ENCODE data around the gene LRRC23.
"Not testable (repeated sequence)": the region's sequence is repeated elsewhere in the genome, so short reads cannot be mapped to it uniquely, and the experiment has no call there.

Gene LRRC23

DNA sequence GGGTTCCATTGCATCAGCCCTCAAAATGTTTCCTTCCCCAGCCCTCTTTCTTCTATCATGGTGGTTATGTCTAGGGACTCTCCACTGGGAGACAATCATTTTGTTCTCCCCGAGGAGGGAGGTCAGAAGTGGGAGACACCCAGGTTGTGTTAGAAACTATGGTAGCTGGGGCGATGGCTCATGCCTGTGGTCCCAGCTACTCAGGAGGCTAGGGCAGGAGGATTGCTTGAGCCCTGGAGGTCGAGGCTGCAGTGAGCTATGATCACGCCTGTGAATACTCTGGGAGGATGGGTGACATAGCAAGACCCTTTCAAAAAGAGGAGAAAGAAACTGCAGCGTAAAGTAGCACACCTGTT lies 13.0 kb upstream of the LRRC23 start:
- no peaks in the 10 kb centered on the region for H3K36me3 Mint-ChIP-seq (ENCODE audit: low read depth)
- no peak for TF ChIP-seq CTCF (IDR thresholded peaks at IDR 0.05; ENCODE audit: unreplicated experiment in 3 of 3)
- H3K4me3 Mint-ChIP-seq: peak overlapping the region; percentile 81 to 89 (median 88)
- peaks cover 4% of the 10 kb centered on the region for H3K27me3 Mint-ChIP-seq (ENCODE audit: low read depth)
- H3K4me1 Mint-ChIP-seq: peaks cover 5% of the 10 kb centered on the region
- H3K27ac Mint-ChIP-seq: peak overlapping the region; percentile 98 to 99 (median 99)
- H3K9me3 Mint-ChIP-seq: no peaks in the 10 kb centered on the region

- H3K36me3 Mint-ChIP-seq (ENCODE audit: low read depth): not testable (repeated sequence)
Measured at GRCh38 chr12:6892683-6893082, 11.9 kb upstream of the LRRC23 start.

GRCh38 chr12:6894321-6894720 lies 10.3 kb upstream of the LRRC23 start:
- H3K36me3 Mint-ChIP-seq (ENCODE audit: low read depth): no peaks in the 10 kb centered on the region
- no peaks in the 10 kb centered on the region for H3K9me3 Mint-ChIP-seq
- H3K27me3 Mint-ChIP-seq (ENCODE audit: low read depth): peaks cover 4% of the 10 kb centered on the region
- H3K4me1 Mint-ChIP-seq: peaks cover 5% of the 10 kb centered on the region
- H3K27ac Mint-ChIP-seq: no peak overlapping the region
- TF ChIP-seq CTCF (IDR thresholded peaks at IDR 0.05; ENCODE audit: unreplicated experiment in 3 of 3): no peak
- H3K4me3 Mint-ChIP-seq: no peak overlapping the region

More at GRCh38 chr12:6892683-6893082, 11.9 kb upstream of the LRRC23 start:
- Mint-ChIP-seq H3K4me3 (peak overlapping the region; percentile 31 to 64 (median 58)), H3K27ac (peak overlapping the region; percentile 98 to 99 (median 99))
- not testable (repeated sequence) for H3K9me3 Mint-ChIP-seq; H3K27me3 Mint-ChIP-seq (ENCODE audit: low read depth); H3K4me1 Mint-ChIP-seq

DNA sequence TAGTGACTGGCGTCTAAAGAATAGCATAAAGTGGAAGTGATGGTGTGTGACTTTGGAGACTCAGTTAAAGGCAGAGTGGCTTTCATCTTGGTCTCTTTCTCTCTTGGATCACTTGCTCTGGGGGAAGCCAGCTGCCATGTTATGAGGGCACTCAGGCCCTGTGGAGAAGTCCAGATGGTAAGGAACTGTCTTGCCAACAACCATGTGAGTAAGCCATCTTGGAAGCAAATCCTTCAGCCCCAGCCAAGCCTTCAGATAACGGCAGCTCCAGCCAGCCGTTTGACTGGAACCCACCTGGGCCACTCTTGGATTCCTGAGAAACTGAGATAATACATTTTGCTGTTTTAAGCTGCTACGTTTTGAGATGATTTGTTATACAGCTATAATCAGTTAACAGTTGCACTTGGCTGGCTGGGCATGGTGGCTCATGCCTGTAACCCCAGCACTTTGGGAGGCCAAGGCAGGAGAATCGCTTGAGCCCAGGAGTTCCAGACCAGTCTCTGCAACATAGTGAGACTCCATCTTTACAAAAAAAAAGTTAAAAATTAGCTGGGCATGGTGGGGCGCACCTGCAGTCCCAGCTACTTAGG lies 7.7 kb upstream of the LRRC23 start:
- Mint-ChIP-seq H3K4me1 (no peaks in the 10 kb centered on the region), H3K36me3 (ENCODE audit: low read depth) (no peaks in the 10 kb centered on the region), H3K4me3 (no peak overlapping the region), H3K27ac (no peak overlapping the region), H3K27me3 (ENCODE audit: low read depth) (no peaks in the 10 kb centered on the region), H3K9me3 (no peaks in the 10 kb centered on the region)
- TF ChIP-seq CTCF (IDR thresholded peaks at IDR 0.05; ENCODE audit: unreplicated experiment in 3 of 3): no peak

DNA sequence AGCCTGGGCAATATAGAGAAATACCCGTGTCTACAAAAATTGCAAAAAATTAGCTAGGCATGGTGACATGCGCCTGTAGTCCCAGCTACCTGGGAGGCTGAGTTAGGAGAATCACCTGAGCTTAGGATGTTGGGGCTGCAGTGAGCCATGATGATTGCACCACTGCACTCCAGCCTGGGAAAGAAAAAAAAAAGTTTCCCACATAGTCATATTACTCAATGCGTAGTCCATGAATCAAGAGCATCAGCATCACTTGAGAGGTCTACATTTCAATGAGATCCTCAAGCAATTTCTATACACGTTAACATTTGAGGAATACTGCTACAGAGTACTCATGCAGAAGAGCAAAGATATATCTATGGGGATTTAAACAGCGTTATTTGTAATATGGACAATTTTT lies 5.2 kb upstream of the LRRC23 start:
- Mint-ChIP-seq H3K27me3 (ENCODE audit: low read depth) (no peaks in the 10 kb centered on the region), H3K4me1 (peaks cover 4% of the 10 kb centered on the region), H3K27ac (no peak overlapping the region), H3K9me3 (no peaks in the 10 kb centered on the region), H3K4me3 (no peak overlapping the region), H3K36me3 (ENCODE audit: low read depth) (no peaks in the 10 kb centered on the region)
- no peak for TF ChIP-seq CTCF (IDR thresholded peaks at IDR 0.05; ENCODE audit: unreplicated experiment in 3 of 3)

DNA sequence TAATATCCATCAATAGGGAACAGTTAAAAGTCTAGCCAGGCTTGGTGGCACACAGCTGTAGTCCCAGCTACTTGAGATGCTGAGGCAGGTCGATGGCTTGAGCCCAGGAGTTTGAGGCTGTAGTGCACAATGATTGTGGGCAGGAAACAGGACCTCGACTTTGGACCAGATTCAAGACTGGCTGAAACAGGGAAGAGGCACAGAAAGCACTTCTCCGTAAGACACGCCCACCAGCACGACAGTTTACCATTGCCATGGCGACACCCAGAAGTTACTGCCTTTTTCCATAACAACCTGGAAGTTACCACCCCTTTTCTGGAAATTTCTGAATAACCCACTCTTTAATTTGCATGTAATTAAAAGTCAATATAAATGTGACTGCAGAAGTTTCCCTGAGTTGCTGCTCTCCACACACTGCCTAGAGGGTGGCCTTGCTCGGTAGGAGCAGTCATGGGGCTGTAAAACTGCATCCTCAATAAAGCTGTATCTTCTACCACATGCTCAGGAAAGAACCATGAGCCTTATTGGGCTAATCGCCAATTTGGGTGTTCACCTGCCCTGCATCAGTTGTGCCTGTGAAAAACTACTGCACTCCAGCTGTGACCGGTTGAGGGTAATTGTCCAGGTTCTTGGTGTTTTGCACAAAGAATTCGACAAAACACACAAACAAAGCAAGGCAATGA lies 4.6 kb upstream of the LRRC23 start:
- no peak overlapping the region for H3K27ac Mint-ChIP-seq
- H3K4me1 Mint-ChIP-seq: peaks cover 4% of the 10 kb centered on the region
- no peaks in the 10 kb centered on the region for H3K36me3 Mint-ChIP-seq (ENCODE audit: low read depth)
- no peak overlapping the region for H3K4me3 Mint-ChIP-seq
- H3K27me3 Mint-ChIP-seq (ENCODE audit: low read depth): no peaks in the 10 kb centered on the region
- no peaks in the 10 kb centered on the region for H3K9me3 Mint-ChIP-seq
- no peak for TF ChIP-seq CTCF (IDR thresholded peaks at IDR 0.05; ENCODE audit: unreplicated experiment in 3 of 3)

Measured in nephron (organoid).